ENCODE results near the gene TRMU. TPM values are rescaled to one million over a fixed set of nuclear protein-coding genes. Genes with fewer than 3 reads are reported as not detected.
"Not testable (repeated sequence)": the region's sequence is repeated elsewhere in the genome, so short reads cannot be mapped to it uniquely, and the experiment has no call there.

The TRMU gene
- total RNA-seq, 1 donor, result 26.0 TPM

DNA sequence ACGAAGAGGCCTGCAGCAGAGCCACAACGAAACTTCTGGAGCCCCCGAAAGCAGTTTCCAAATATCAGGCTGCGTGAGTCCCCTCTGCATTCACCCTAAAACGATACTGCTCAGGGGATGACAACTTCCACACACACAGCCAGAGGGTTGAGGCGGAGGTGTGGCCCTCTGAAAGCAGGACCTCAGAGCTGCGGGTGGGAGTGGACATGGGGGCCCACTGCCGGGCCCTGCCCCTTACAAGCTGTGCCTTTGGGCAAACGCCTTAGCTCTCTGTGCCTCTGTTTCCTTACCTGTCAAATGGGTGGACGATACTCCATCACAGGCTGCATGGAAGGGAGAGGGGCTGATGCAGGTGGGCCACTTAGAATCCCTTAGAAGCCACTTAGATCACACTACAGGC is 53.1 kb downstream of the TRMU start:
- no peaks in the 10 kb centered on the region for H3K4me1 ChIP-seq (ENCODE audit: insufficient read depth, low read length)
- H3K4me3 ChIP-seq (ENCODE audit: low read length), result no peak overlapping the region
- no peaks in the 10 kb centered on the region for H3K9me3 ChIP-seq (ENCODE audit: low read depth, low read length)
- H3K27me3 ChIP-seq (ENCODE audit: insufficient read depth, low read length), result no peaks in the 10 kb centered on the region

DNA sequence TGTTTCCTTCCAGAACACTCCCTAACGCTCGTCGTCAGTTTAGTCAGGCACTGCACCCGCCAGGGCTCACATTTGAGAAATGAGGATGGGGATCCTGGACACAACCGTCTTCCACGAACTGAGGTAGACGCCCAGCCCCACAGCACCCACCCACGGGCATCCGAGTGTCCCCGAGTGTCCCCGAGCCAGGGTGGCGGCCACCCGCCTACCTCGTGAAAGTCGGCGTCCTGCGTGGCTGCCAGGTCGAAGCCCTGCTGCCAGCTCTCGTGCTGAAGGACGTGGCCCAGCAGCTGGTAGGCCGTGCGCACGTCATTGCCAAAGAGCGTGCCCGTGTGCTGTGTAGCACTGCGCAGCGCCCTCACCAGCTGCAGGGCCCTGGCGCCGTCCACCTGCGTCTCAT is 53.6 kb downstream of the TRMU start:
- no peak overlapping the region for H3K4me3 ChIP-seq (ENCODE audit: low read length)
- no peaks in the 10 kb centered on the region for H3K4me1 ChIP-seq (ENCODE audit: insufficient read depth, low read length)
- no peaks in the 10 kb centered on the region for H3K27me3 ChIP-seq (ENCODE audit: insufficient read depth, low read length)
- H3K9me3 ChIP-seq (ENCODE audit: low read depth, low read length), result no peaks in the 10 kb centered on the region

DNA sequence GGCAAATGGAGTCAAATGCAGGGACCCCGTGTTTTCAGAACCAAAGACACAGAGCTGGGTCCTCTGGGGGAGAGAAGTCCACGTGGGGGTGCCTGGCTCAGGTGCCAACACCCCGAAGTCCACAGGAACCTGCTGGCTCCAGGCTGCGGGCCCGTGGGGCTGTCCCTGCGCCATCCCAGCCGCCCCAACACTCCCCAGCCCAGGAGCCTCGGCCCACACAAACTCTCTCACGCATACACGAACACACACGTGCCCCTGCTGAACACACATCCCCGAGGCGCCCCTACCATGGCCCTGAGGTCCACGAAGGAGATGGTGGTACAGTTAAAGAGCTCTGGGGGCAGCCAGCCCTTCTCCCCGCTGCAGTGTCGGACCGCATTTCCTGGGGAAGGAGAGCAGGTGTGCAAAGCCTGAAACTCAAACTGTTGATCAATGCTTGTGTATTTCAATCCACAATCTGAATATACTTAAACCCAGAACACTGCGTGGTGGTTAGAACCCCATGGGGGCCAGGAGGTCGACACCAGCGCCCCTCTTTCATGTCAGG is 54.7 kb downstream of the TRMU start:
- no peaks in the 10 kb centered on the region for H3K27me3 ChIP-seq (ENCODE audit: insufficient read depth, low read length)
- H3K4me1 ChIP-seq (ENCODE audit: insufficient read depth, low read length), result no peaks in the 10 kb centered on the region
- H3K9me3 ChIP-seq (ENCODE audit: low read depth, low read length), result no peaks in the 10 kb centered on the region
- no peak overlapping the region for H3K4me3 ChIP-seq (ENCODE audit: low read length)

DNA sequence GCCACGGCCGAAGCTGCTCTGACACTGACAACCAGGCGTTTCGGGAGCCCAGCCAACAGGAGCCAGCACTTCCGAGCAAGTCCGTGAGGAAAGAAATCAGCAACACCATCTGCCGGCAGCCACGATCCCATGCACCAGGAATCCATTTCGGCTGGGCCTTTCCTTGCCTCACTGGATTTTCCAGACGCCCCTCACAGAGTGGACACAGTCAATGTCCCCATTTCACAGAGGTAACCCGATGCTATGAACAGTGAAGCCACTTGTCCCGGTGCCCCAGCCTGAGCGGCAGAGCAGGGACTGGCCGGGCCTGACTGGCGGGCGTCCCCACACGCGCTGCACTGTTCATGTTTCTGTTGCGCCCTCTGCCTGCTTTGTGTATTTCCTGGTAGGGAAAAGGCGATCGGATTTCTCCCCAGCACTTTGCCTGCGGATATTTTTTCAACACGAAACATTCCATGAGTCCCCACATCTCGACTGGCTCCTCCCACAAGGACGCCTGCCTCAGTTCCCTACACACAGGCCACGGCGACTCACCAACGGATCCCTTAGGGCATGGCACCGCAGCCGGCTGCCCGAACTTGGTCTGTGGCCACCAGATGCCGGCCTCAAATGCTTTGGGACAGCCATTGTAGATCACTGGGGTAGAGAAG is 55.3 kb downstream of the TRMU start:
- Histone ChIP-seq H3K4me3 (ENCODE audit: low read length) (no peak overlapping the region), H3K4me1 (ENCODE audit: insufficient read depth, low read length) (no peaks in the 10 kb centered on the region), H3K9me3 (ENCODE audit: low read depth, low read length) (no peaks in the 10 kb centered on the region), H3K27me3 (ENCODE audit: insufficient read depth, low read length) (no peaks in the 10 kb centered on the region)

DNA sequence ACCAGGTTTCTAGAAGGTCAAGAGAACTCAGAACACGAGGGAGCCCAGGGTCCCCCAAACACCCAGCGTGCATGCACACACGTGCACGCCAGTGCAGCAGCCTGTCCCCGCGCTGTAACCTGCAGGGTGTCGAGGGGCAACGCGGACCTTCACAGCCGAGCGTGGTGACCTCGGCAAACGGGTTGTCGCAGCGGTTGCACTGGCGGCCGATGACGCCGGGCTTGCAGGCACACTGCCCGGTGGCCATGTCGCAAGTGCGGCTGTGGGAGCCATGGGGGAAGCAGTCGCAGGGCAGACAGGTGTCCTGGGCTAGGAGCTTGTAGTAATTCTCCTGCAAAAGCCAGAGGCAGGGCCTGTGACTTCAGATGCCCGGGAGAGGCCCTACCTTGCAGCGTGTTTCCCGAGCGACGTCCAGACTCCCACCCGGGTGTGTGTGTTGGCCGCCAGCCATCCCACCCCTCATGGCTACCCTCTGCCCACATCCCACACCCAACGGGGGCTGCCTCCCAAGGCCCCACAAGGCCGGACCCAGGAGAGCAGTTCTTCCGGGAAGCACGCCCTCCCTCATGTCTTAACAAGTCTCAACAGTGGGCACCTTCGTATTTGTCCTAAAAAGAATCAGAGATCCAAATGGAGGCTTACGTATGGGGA is 56.1 kb downstream of the TRMU start:
- no peaks in the 10 kb centered on the region for H3K9me3 ChIP-seq (ENCODE audit: low read depth, low read length)
- no peak overlapping the region for H3K4me3 ChIP-seq (ENCODE audit: low read length)

DNA sequence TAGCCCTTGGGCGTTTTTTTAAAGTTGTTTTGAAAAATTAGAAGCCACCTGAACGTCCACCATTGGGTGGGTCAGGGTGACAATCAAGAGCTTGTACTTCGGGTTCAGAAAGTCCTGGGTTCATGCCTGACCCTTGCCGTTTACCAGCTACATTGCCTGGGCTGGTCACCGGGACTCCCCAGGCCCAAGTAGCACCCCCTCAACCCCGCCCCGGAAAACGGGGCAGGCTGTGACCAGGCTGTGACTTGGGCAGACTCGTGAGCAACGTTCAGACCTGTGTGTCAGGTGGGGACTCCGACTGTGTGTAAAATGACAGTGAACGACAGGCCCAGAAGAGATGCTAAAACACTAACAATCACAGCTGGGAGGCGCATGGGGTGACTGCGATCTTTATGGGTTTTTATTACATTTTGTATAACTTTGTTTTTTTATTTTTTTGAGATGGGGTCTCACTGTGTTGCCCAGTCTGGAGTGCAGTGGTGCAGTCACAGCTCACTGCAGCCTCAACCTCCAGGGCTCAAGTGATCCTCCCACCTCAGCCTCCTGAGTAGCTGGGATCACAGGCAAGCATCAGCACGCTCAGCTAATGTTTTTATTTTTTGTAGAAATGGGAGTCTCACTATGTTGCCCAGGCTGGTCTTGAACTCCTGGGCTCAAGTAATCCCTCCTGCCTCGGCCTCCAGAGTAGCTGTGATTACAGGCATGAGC is 56.8 kb downstream of the TRMU start:
- Histone ChIP-seq H3K27me3 (ENCODE audit: insufficient read depth, low read length) (no peaks in the 10 kb centered on the region), H3K4me1 (ENCODE audit: insufficient read depth, low read length) (no peaks in the 10 kb centered on the region), H3K9me3 (ENCODE audit: low read depth, low read length) (no peaks in the 10 kb centered on the region), H3K4me3 (ENCODE audit: low read length) (no peak overlapping the region)

More for the DNA sequence above, 56.1 kb downstream of the TRMU start:
- Histone ChIP-seq H3K4me1 (ENCODE audit: insufficient read depth, low read length) (no peaks in the 10 kb centered on the region), H3K27me3 (ENCODE audit: insufficient read depth, low read length) (no peaks in the 10 kb centered on the region)

DNA sequence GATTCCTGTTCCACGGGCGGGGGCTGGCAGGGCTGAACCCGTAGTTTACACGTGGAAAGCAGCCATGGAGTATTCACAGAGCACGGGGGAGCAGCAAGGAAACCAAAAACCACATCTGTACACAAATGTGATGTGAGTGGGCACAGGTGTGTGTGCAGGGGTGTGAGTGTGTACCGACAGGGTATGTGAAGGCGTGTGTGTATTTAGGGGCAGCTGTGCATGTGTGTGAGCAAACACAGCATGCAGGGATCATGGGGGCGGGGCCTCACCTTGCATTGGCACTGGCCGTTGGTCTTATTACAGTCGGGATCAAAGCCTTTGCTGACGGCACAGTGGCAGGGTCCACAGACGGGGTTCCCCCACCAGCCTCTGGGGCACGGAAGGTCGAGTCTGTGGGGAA is 58.4 kb downstream of the TRMU start:
- no peaks in the 10 kb centered on the region for H3K4me1 ChIP-seq (ENCODE audit: insufficient read depth, low read length)
- no peak overlapping the region for H3K4me3 ChIP-seq (ENCODE audit: low read length)
- no peaks in the 10 kb centered on the region for H3K27me3 ChIP-seq (ENCODE audit: insufficient read depth, low read length)
- no peaks in the 10 kb centered on the region for H3K9me3 ChIP-seq (ENCODE audit: low read depth, low read length)

DNA sequence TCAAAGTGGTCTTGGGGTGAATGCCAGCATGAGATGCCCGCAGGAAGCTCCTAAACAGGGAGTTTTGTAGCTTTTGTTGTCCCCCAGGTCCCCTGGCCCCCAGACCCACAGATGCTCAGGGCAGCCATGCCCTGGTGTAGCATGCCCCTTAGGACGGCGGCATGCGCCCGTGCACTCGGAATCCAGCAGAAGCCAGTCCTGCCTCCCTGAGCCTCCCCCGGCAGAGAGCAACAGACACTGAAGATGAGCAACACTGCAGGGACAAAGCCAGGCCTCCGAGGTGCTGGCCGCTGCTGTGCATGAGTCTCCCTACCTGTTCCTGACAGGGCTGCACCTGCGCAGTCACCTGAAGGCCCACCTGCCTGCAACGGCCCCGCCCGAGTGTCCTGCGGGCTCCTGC is 59.1 kb downstream of the TRMU start:
- no peaks in the 10 kb centered on the region for H3K4me1 ChIP-seq (ENCODE audit: insufficient read depth, low read length)
- H3K27me3 ChIP-seq (ENCODE audit: insufficient read depth, low read length), result no peaks in the 10 kb centered on the region
- no peak overlapping the region for H3K4me3 ChIP-seq (ENCODE audit: low read length)
- no peaks in the 10 kb centered on the region for H3K9me3 ChIP-seq (ENCODE audit: low read depth, low read length)

DNA sequence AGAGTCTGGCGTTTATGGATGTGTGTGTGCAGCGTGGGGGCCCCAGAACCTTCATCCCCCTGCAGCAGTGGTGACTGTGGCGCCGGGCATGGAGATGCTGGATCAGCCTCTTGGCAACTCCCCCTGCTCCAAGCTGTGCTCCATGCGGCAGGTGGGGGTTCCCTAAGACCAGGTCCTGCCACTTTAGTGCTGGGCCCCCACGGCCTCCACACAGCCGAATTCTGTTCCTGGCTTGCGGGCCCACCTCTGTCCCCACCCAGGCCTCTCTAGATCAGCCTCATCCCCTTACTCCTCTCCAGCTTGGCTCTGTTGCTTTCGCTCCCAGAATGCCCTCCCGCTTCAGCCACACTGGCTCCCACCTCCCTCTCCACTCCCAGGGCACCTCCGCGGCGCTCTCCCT is 59.6 kb downstream of the TRMU start:
- Histone ChIP-seq H3K4me3 (ENCODE audit: low read length) (no peak overlapping the region), H3K27me3 (ENCODE audit: insufficient read depth, low read length) (no peaks in the 10 kb centered on the region), H3K9me3 (ENCODE audit: low read depth, low read length) (no peaks in the 10 kb centered on the region), H3K4me1 (ENCODE audit: insufficient read depth, low read length) (no peaks in the 10 kb centered on the region)

DNA sequence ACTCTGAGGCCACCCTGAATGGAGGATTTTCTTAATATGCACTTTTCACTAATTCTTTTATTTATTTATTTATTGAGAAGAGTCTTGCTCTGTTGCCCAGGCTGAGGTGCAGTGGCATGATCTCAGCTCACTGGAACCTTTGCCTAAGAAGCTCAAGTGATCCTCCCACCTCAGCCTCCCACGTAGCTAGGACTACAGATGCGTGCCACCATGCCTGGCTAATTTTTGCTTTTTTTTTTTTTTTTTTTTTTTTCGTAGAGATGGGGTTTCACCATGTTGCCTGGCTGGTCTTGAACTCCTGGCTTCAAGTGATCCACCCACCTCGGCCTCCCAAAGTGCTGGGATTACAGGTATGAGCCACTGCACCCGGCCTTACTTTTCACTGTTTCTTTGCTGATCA is 61.5 kb downstream of the TRMU start:
- H3K9me3 ChIP-seq (ENCODE audit: low read depth, low read length); H3K4me3 ChIP-seq (ENCODE audit: low read length); H3K4me1 ChIP-seq (ENCODE audit: insufficient read depth, low read length); H3K27me3 ChIP-seq (ENCODE audit: insufficient read depth, low read length): not testable (repeated sequence)

DNA sequence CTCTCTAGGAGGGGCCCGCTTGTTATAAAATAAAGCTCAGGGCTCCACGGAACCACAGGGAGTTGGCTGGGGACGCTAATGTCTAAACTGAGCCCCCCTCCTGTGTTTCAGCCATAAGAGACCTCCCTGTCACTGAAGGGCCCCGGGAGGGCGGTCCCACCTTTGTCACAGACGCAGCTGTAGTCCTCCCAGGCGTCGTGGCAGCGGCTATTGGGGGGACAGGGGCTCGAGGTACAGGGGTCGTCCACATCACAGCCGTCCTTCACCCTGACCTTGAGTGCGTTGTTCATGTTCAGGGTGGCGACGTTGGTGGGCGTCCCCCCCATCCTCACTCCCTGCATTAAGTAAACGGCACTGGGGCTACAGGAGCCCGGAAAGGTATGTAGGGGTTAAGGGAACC is 62.0 kb downstream of the TRMU start:
- no peak overlapping the region for H3K4me3 ChIP-seq (ENCODE audit: low read length)
- H3K27me3 ChIP-seq (ENCODE audit: insufficient read depth, low read length), result no peaks in the 10 kb centered on the region
- H3K4me1 ChIP-seq (ENCODE audit: insufficient read depth, low read length), result no peaks in the 10 kb centered on the region
- H3K9me3 ChIP-seq (ENCODE audit: low read depth, low read length), result no peaks in the 10 kb centered on the region

DNA sequence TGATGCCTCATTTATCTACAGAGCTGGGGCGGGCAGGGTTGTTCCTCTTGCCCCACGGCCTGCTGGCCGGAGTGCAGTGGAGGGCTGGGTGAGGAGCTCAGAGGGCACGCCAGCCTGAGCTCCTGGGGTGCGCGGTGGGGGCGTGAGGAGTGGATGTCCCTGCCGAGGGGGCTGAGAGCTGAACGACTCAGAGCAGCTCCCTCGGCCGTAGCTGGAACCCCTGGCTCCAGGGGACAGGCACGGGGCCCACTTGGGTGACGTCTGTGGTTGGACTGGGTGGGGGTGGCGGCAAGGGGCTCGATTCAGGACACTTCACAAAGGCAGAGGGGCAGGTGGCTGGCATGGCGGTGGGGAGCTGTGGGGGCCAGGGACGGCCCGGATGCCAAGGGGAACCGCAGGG is 62.4 kb downstream of the TRMU start:
- no peak overlapping the region for H3K4me3 ChIP-seq (ENCODE audit: low read length)
- no peaks in the 10 kb centered on the region for H3K4me1 ChIP-seq (ENCODE audit: insufficient read depth, low read length)
- no peaks in the 10 kb centered on the region for H3K9me3 ChIP-seq (ENCODE audit: low read depth, low read length)
- H3K27me3 ChIP-seq (ENCODE audit: insufficient read depth, low read length), result no peaks in the 10 kb centered on the region

DNA sequence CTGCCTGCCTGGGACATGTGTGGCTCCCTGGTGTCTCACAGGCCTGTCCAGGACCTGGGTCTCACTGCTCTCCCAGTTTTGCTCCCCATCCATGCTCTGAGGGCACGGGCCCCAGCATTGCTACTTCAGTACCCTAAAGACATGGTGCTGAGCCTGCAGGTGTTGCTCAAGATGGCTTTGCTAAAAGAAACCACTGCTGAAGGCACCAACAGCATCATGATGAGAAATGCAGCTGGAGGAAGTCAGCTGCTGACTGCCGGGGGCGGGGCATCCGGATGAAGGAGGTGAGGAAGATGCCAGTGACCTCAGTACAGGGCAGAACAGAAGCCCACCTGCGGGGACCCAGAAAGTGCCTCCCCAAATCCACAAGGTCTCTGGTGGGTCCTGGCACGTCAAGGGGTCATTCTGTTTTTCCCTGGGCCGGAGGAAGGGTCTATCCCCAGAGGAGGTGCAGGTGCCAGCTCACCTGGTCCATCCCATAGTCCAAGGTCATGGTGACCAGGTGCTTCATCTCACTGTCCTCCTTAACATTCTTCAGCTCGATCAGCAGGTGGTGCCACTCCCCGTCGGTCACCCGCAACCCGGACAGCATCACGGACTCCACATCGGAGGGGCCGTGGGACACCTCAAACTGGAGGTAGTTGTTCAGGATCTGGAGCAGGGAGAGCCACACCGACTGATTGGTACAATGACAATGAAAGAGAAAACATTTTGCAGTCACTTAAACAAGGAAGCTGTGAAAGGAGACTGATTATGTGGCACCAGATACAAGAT is 63.9 kb downstream of the TRMU start:
- Histone ChIP-seq H3K27me3 (ENCODE audit: insufficient read depth, low read length) (no peaks in the 10 kb centered on the region), H3K4me1 (ENCODE audit: insufficient read depth, low read length) (no peaks in the 10 kb centered on the region), H3K9me3 (ENCODE audit: low read depth, low read length) (no peaks in the 10 kb centered on the region), H3K4me3 (ENCODE audit: low read length) (no peak overlapping the region)

DNA sequence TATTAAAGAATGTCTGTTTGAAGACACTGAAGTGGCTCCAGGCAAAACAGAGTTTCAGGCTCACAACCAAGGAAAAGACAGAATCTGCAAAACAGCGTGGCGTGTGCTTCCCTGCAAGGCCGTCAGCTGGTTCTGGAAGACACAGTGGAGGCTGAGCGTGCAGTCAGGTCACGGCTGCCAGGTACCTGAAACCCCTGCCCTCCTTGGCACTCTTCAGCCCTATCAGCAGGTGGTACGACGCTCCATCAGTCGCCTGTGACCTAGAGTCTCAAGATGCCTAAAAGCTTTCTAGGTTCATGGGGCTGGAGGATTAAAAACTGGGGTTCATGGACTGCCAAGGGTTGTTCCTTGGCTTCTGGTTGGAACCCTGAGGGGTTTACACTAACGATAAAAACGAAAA is 65.9 kb downstream of the TRMU start:
- no peak overlapping the region for H3K4me3 ChIP-seq (ENCODE audit: low read length)

DNA sequence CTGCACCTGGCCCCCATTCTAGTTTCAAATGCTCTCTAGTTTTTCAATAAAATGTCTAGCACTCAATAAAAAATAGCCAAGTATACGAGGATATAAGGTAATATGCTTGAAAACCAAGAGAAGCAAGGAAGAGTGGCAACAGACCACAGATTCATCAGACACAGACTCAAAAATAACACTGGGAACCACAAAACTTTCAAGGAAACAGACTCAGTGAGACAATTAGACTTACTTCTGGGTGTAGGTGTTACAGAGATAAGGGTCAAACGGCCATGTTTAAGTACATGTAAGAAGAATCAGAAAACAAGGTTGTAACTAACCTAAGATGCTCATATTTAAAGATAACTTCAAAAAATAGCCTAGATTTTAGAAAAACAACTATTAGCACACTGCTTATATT is 67.0 kb downstream of the TRMU start:
- no peaks in the 10 kb centered on the region for H3K27me3 ChIP-seq (ENCODE audit: insufficient read depth, low read length)
- H3K4me1 ChIP-seq (ENCODE audit: insufficient read depth, low read length), result no peaks in the 10 kb centered on the region
- H3K9me3 ChIP-seq (ENCODE audit: low read depth, low read length), result no peaks in the 10 kb centered on the region
- H3K4me3 ChIP-seq (ENCODE audit: low read length), result no peak overlapping the region

More for the DNA sequence above, 65.9 kb downstream of the TRMU start:
- H3K9me3 ChIP-seq (ENCODE audit: low read depth, low read length), result no peaks in the 10 kb centered on the region
- no peaks in the 10 kb centered on the region for H3K4me1 ChIP-seq (ENCODE audit: insufficient read depth, low read length)
- H3K27me3 ChIP-seq (ENCODE audit: insufficient read depth, low read length), result no peaks in the 10 kb centered on the region
